GM19035 (cell line): Measurements from ENCODE around the gene PGF.
"Not testable (repeated sequence)": the region's sequence is repeated elsewhere in the genome, so short reads cannot be mapped to it uniquely, and the experiment has no call there.

ENCODE experiments used
- ATAC-seq: cut with Tn5 transposase; IDR thresholded peaks from one replicate; pipeline ENCODE4 v1.9.1; 2021; ENCODE audit not compliant: unreplicated experiment

The PGF gene

DNA sequence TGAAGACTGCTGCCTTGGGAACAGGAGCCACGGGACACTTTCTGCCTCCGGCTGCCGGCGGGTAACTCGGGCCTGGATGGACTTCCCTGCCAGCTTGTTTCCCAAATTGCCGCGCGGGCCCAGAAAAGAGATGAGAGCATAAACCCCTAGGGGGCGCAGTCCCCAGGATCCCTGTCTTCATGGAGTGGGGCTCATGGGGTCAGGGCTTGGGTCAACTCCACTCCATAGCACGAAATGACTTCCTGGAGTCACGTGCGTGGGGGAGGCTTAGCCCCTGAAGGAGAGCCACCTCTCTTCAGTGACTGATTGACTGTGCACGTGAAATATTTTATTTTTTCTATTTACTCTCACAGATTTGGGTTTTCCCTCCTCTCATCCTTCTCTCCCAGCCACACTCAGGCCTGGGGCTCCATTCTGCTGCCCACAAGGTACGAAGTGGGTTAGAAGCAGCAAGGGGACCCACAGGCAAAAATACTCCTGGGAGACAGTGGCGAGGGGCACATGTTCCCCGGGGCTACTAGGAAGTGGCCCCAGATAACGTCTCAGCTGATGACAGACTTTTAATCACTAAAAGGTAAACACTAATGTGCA lies 10.0 kb downstream of the PGF start:
- no peak for ATAC-seq

DNA sequence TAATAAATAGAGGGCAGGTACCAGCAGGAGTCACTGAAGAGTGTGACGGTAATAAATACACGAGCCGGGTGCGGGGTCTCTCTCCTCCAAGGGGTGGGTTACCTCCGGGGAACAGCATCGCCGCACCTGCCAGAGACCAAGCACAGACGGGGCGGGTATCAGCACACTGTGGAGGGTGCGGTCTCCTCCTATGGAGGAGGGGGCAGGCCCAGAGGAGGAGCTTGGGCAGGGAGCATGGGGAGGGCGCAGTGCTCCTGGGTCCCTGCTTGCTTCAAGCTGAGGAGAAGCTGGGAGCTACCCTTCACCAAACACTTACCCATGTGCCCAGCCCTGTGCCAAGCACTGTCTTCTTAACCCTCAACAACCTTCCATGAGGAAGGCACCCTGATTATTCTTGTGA lies 12.8 kb downstream of the PGF start:
- ATAC-seq = no peak

- peak; percentile 19 for ATAC-seq
These were observed 13.2 kb downstream of the PGF start for GRCh38 chr14:74942181-74942580.

GRCh38 chr14:74941676-74942097 lies 13.7 kb downstream of the PGF start:
- ATAC-seq = peak; percentile 46

- ATAC-seq = no peak
These were observed 14.3 kb downstream of the PGF start for GRCh38 chr14:74940956-74941565.

- ATAC-seq = no peak
These were observed 16.6 kb downstream of the PGF start for GRCh38 chr14:74938531-74939495.

- no peak for ATAC-seq
These were observed 18.2 kb downstream of the PGF start for GRCh38 chr14:74937171-74937570.

DNA sequence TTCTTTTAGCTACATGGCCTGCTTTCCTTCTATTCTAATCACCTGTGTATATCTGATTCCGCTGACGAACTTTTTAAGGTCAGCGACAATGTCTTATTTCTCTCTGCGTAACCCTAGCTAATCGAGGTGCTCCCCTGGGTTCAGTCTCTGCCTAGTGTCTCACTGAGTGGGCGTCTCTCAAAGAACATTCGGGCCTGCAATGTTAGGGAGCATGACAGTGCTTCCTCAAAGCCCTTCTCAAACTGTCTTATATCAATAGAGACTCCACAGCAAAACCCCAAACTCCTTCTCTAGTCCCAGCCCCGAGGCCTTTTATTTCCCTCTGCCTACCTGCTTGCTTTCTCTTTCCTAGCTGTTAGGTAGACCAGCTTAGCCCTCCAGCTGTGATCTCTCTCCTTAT lies 18.7 kb downstream of the PGF start:
- ATAC-seq = no peak

GRCh38 chr14:74936151-74936550 lies 19.2 kb downstream of the PGF start:
- ATAC-seq = no peak

DNA sequence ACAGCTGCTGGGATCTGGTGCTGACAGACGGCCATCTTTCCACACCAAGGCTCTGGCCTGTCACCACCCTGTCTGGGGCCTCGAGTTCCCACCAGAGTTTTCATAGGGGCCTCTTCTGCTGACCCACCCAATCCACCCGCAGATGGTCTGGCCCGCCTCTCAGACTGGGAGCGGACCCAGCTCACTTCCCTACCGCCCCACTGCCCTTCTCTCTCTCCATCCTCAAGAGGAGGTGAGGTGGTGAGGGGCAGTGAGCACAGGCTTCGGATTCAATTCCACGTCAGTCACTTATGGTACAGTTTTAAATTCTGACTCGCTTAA lies 20.1 kb downstream of the PGF start:
- ATAC-seq = no peak

GRCh38 chr14:74934476-74935359 lies 20.7 kb downstream of the PGF start:
- no peak for ATAC-seq

DNA sequence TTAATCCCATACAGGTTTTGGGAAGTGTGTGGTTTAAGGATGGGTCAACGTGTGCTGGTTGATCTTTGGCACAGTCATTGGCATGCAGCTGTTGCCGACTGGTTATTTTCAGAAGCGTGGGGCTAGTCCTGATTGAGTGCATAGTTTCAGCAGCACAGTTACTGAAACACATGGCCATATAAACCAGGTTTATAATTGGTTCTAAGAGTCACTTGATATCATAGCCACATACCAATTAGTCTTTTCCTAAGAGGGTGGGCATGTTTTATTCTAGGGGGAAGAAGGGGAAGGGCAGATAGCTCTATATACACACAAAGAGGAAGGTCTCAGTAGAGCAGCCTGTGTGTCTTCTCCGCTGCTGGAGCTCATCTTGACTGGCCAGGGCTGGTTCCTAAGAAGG lies 21.4 kb downstream of the PGF start:
- ATAC-seq = no peak

GRCh38 chr14:74932936-74933335 lies 22.5 kb downstream of the PGF start:
- not testable (repeated sequence) for ATAC-seq

GRCh38 chr14:74932401-74932901 lies 22.9 kb downstream of the PGF start:
- ATAC-seq = no peak

GRCh38 chr14:74931744-74932143 lies 23.7 kb downstream of the PGF start:
- not testable (repeated sequence) for ATAC-seq

DNA sequence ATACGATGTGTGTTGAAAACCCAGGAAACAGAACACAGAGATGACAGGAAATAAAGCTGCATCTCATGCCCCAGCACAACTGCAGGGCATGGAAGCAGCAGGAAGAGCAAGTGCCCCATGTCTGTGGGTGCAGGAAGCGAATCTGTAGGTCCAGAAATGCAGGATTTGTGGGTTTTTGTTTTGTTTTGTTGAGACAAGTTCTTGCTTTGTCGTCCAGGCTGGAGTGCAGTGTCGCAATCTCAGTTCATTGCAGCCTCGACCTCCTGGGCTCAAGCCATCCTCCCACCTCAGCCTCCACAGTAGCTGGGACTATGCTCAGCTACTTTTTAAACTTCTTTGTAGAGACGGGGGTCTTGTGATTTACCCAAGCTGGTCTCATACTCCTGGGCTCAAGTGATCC lies 26.2 kb downstream of the PGF start:
- no peak for ATAC-seq

DNA sequence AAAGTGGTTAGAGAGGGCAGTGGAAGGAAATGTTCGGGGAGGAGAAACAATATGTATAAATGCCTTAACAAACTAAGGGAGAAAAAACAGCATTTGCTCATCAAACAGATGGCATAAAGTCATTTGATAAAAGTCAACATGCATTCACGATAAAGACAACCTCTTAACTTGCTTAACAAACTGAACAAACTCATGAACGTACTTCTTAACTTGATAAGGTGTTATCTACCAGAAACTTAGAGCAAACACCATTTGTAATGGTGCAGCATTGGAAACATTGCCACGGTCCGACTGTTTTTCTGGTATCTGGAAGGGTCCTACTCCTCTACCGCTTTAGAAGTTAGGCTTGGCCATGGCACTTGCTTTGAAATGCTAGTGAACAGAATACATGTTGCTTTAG lies 28.2 kb downstream of the PGF start:
- no peak for ATAC-seq

- no peak for ATAC-seq
These were observed 31.3 kb downstream of the PGF start for GRCh38 chr14:74924061-74924460.

- ATAC-seq = peak; percentile 97
These were observed 32.5 kb downstream of the PGF start, which contains the start of gene RPS6KL1 for GRCh38 chr14:74922752-74923401. Gene RPS6KL1 (minus strand): TSS chr14:74923260. CDS start chr14:74921541, 1,719 bp downstream.
